ENCODE data around the gene YBX1. TPM values are rescaled to one million over a fixed set of nuclear protein-coding genes. Genes with fewer than 3 reads are reported as not detected.
A peak's percentile ranks its signal among the peaks of the same experiment; 100 is the strongest.
"Not testable (repeated sequence)": the region's sequence is repeated elsewhere in the genome, so short reads cannot be mapped to it uniquely, and the experiment has no call there.

Gene YBX1
- total RNA-seq, 2 donors from 2014 or later: 926 to 1,058 TPM

DNA sequence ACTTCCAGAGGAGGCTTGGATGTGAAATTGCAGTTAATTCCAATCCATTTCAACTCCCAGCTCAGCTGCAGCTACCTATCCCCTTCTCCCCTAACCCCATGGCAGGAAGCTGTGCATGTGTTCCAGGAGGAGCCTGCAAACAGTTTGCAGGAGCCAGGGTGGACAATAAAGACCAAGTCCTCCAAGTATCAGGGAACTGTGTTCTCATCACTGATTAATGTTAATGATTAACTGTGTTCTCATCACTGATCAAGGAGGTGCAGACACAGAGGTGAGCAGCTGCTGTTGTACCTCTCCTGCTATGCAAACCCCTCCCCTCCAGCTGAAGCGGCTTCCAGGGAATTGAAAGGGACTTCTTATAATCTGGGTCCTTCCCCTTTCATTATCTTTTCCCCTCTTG lies 38.6 kb downstream of the YBX1 start:
- ATAC-seq (no peak), DNase-seq (ENCODE audit: low spot score in 2 of 2) (no peak)
- Mint-ChIP-seq H3K27ac (no peak overlapping the region), H3K9me3 (no peaks in the 10 kb centered on the region), H3K36me3 (peaks cover 6 to 13% of the 10 kb centered on the region in 2 donors)

DNA sequence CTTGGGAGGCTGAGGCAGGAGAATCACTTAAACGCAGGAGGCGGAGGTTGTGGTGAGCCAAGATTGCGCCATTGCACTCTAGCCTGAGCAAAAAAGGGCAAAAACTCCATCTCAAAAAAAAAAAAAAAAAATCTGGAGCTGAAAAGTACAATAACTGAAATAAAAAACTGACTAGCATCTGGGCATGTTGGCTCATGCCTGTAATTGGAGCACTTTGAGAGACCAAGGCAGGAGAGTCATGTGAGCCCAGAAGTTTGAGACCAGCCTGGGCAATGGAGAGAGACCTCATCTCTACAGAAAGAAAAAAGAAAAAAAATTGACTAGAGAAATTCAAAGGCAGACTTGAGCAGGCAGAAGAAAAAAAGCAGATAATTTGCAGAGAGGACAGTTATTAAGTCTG lies 39.7 kb downstream of the YBX1 start:
- no peaks in the 10 kb centered on the region for H3K9me3 Mint-ChIP-seq
- ATAC-seq (no peak), DNase-seq (ENCODE audit: low spot score in 2 of 2) (no peak)
- H3K27ac Mint-ChIP-seq: peak overlapping the region in 1 of 2 donors; percentile 24
- H3K36me3 Mint-ChIP-seq: peaks cover 0 to 7% of the 10 kb centered on the region in 2 donors

DNA sequence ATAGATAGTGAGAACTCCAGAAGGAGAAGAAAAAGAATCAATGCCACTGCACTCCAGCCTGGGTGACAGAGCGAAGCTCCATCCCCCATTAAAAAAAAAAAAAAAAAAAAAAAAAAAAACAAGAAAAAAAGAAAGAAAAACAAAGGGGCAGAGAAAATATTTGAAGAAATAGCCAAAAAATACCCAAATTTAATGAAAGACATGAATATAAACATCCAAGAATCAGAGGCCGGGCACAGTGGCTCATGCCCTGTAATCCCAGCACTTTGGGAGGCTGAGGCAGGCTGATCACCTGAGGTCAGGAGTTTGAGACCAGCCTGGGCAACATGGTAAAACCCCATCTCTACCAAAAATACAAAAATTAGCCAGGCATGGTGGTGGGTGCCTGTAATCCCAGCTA lies 40.2 kb downstream of the YBX1 start:
- ATAC-seq; H3K9me3 Mint-ChIP-seq; DNase-seq (ENCODE audit: low spot score in 2 of 2); H3K36me3 Mint-ChIP-seq: not testable (repeated sequence)
- peak overlapping the region in 1 of 2 donors; percentile 24 for H3K27ac Mint-ChIP-seq

DNA sequence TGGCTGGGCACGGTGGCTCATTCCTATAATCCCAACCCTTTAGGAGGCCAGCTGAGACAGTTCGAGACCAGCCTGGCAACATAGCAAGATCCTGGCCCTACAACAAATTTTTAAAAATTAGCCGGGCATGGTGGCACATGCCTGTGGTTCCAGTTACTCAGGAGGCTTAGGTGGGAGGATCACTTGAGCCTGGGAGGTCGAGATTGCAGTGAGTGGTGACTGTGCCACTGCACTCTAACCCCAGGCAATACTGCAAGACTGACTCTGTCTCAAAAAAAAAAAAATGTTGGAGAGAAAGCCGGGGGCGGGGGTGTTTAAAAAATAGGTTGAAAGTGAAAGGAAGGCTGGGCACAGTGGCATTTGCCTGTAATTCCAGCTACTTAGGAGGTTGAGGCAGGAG lies 41.3 kb downstream of the YBX1 start:
- H3K9me3 Mint-ChIP-seq: no peaks in the 10 kb centered on the region
- peak overlapping the region in 1 of 2 donors; percentile 58 for H3K27ac Mint-ChIP-seq
- peak in 1 of 2 donors; percentile 13 for ATAC-seq
- H3K36me3 Mint-ChIP-seq: no peaks in the 10 kb centered on the region
- no peak for DNase-seq (ENCODE audit: low spot score in 2 of 2)

DNA sequence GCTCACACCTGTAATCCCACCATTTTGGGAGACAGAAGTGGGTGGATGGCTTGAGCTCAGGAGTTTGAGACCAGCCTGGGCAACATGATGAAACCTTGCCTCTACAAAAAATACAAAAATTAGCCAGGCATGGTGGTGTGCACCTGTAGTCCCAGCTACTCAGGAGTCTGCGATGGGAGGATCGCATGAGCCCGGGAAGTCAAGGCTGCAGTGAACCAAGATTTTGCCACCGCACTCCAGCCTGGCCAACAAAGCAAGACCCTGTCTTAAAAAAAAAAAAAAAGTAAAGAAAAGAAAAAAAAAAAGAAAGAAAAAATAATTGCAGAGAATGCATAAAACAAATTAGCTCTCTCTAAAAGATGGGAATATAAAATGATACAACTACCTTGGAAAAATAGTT lies 43.6 kb downstream of the YBX1 start:
- not testable (repeated sequence) for ATAC-seq; H3K27ac Mint-ChIP-seq; DNase-seq (ENCODE audit: low spot score in 2 of 2); H3K36me3 Mint-ChIP-seq; H3K9me3 Mint-ChIP-seq

DNA sequence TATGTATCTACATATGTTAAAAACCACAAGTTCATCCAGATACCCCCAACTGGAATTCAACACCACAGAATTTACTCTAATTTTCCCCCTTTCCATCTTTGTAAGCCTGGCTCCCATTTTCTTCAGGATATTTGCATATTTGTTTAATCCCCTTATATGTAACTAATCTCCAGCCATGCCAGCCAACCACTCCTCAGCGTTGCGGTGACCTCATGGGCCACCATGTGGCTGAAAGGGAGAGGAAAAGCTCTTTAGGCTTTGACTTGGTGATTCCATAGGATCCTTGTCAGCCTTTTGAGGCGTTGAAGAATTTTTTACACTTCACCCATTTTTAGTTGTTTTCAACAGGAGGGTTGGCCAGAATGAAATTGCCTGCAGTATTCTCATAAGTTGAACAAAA lies 47.8 kb downstream of the YBX1 start:
- no peak for ATAC-seq
- Mint-ChIP-seq H3K36me3 (no peaks in the 10 kb centered on the region), H3K9me3 (no peaks in the 10 kb centered on the region), H3K27ac (no peak overlapping the region)
- DNase-seq (ENCODE audit: low spot score in 2 of 2): no peak

DNA sequence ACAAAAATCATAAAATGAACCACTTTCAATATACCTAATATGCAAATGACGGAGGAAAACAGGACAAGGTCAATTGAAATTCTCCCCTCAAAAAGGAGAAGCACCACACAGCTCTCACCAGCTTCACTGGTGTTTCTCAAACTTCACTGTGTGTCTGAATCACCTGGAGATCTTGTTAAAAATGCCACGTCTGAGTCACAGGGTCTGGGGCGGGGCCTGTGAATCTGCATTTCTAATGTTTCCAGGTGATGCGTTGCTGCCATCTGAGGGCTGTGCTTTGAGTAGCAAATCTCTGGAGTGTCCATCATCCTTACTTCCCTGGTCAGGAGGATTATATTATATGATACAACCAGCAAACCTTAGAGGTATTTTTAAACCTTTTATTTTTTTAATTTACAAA lies 48.8 kb downstream of the YBX1 start:
- H3K9me3 Mint-ChIP-seq: no peaks in the 10 kb centered on the region
- DNase-seq (ENCODE audit: low spot score in 2 of 2) (peak; percentile 56 to 64), ATAC-seq (peak; percentile 85 to 94)
- no peaks in the 10 kb centered on the region for H3K36me3 Mint-ChIP-seq
- H3K27ac Mint-ChIP-seq: no peak overlapping the region

DNA sequence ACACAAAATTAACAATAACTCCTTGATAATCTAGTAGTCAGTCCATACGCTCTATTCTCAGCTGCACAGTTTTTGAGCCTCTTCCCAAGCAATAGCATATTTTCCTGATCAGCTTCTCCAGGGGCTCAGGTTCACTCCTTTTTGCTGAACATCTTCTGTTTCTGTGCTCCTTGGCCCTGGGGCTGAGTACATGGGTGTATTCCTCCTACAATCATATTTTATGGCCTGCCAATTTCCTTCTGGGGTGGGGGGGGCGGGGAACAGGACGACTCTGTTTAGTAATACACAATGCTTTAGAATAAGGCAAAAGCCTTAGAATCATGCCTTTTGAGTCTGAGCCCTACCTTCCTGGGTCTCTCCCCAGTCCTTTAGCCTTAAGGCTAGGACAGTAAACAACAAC lies 49.4 kb downstream of the YBX1 start:
- ATAC-seq (no peak), DNase-seq (ENCODE audit: low spot score in 2 of 2) (no peak)
- H3K9me3 Mint-ChIP-seq: no peaks in the 10 kb centered on the region
- H3K27ac Mint-ChIP-seq: no peak overlapping the region
- no peaks in the 10 kb centered on the region for H3K36me3 Mint-ChIP-seq

DNA sequence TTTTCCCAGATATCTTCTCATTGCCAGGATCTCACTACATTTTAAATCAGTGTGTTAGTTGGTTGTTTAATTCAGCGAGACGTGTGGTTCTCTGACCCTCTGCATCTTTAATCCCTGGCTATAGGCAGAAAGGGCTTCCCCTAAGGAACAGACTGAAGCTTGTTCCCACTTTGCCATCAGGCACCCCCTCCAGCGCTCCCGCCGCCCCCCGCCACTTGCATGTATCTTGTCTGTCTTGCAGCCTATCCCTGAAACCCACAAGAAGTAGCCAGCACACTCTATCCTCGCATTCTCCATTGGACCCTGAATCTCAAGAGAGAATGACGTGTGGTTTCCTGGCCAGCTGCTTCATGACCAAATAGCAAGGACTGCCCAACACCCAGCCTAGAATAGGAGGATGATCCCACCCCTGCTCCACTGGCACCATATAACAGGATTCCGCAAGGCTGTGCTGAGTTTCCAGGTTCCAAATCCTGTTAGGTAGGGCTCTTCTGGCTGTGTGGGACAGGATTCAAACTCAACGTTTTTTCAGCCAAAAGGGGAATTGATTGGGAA lies 50.0 kb downstream of the YBX1 start:
- no peak for DNase-seq (ENCODE audit: low spot score in 2 of 2)
- Mint-ChIP-seq H3K36me3 (no peaks in the 10 kb centered on the region), H3K9me3 (no peaks in the 10 kb centered on the region), H3K27ac (no peak overlapping the region)
- no peak for ATAC-seq

DNA sequence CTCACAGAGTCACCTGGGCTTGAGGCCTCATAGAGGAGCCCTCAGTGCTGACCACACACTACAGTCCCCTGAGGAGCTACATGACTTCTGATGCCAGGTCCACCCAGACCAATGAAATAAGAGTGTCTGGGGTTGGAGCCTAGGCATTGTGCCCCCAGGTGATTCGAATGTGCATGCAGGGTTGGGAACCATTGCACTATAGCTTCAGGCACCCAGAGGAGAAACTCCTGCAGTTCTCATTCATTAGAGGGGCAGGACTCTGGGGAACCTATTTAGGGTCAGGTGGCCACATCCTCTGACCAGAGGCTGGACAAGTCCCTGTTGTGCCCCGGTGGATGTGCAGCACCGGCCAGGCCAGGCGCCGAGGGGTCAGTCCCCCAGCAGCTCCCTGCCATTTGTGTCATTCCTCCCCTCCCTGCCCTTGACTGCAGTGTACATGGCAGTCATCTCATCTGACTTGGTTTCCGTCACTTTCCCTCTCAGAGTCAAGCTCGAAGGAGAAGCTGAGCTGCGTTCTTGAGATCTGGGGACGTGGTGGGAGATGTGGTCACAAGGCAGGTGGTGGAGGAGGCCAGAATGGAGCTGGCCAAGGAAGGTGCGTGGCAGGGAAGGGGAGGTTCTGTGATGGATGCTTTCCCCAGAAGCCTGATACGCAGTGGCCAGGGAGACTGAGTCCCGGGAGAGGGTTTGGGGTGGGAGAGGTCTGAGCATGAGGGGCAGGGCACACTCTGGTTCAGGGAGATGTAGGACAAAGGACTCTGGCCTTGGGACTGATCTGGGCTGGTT lies 51.4 kb downstream of the YBX1 start:
- H3K36me3 Mint-ChIP-seq: no peaks in the 10 kb centered on the region
- ATAC-seq (no peak), DNase-seq (ENCODE audit: low spot score in 2 of 2) (no peak)
- no peak overlapping the region for H3K27ac Mint-ChIP-seq
- H3K9me3 Mint-ChIP-seq: no peaks in the 10 kb centered on the region

DNA sequence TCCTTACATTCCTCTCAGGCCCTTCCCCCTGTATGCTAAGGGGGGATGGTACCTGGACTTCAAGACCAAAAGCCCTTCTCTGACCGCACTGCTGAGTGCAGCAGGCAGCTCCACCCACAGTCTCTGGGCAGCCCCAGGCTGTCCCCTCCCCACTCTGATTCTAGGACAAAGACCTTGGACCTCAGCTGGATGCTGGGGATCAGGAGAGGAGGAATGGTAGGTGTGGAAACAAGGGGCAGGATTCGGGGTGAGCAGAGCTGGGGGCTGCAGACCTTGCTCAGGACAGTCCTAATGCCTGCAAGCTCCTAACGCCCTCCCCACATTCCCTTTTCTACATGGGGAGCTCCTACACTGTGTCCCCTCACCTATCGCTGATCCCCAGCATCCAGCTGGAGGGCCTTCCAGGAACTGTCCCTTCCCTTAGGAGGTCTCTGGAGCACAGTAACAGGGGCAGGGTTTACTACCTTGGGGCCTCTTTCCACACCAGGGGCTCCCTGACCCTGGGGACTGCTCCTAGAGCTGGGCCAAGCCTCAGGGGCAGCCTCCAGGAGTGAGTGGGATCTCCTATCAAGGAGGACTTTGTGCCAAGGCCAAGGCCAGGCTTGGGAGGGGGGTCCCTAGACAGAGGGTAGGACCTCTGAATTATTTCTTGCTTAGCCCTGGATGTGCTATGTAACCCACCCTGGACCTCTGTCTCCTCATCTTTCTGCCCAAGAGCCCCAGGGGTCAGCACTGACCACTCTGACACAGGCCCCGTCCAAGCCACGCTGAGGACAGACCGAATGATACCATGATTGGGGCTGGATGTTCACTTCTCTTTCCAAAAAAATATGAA lies 52.2 kb downstream of the YBX1 start:
- Mint-ChIP-seq H3K36me3 (no peaks in the 10 kb centered on the region), H3K27ac (no peak overlapping the region), H3K9me3 (no peaks in the 10 kb centered on the region)
- no peak for DNase-seq (ENCODE audit: low spot score in 2 of 2)
- ATAC-seq: no peak

DNA sequence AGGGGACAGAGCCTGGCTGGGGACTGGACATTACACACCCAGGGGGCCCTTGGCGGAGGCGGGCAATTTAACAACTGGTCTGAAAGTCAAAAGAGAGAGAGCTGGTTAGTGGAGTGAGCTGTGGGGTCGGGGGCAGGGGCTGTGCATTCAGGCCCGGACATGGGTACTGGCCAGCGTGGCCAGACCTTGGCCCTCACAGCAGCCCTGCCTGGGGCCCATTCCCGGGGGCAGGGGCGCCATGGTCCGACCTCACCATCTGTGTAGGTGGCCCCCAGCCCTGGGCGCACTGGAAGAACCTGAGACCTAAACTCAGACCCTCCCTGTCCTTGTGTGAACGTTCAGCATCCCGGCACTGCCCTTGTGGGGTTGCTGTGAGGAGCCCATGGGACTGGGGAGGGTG lies 52.8 kb downstream of the YBX1 start:
- DNase-seq (ENCODE audit: low spot score in 2 of 2) (no peak), ATAC-seq (no peak)
- Mint-ChIP-seq H3K36me3 (no peaks in the 10 kb centered on the region), H3K9me3 (no peaks in the 10 kb centered on the region), H3K27ac (no peak overlapping the region)

DNA sequence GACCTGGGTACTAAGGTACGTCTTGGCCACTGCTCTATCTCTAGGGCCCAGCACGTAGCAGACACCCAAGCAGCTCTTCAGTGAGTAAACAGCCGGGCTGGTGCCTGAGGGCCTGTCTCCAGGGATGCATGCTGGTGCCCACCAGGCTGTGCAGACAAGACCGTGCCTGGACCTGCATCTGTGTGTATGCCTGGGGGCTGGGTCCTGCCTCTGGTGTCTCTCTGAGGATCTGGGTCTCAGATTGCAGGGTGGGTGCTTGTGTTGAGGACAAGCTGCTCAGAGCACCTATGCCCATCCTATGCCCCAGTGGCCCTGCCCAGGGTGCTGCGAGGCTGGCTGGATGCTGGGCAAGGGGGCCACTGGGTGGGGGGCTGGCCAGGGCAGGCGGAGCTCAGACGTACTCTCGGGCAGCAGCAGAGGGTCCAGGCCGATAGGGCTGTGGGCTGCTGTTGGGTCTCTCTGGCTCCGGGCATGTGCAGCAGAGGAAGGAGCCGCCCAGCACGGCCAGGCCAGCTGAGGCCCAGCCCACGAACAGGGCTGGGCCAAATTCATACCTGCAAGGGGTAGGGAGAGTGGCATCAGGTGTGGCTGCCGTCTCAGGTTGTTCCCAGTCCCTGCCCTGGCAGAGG lies 53.4 kb downstream of the YBX1 start:
- Mint-ChIP-seq H3K36me3 (no peaks in the 10 kb centered on the region), H3K27ac (no peak overlapping the region), H3K9me3 (no peaks in the 10 kb centered on the region)
- DNase-seq (ENCODE audit: low spot score in 2 of 2): no peak
- ATAC-seq: no peak

DNA sequence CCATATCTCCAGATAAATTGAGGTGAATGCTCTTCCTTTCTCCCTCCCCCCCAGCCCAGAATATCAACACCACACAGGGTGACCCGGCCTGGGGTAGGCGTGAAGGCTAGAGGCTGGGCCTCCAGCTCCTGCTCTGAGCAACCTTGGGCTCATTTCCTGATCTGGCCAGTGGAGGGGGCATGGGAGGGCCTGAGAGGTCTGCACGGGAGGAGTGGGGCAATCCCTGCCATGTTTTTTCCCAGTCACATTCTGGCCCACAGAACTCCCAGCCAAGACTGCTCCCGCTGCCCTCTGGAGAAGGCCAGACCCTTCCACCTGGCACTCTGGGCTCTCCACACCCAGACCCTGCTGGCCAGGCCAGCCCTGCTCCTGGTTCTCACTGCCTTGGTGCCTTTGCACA lies 53.9 kb downstream of the YBX1 start:
- no peak for DNase-seq (ENCODE audit: low spot score in 2 of 2)
- Mint-ChIP-seq H3K9me3 (no peaks in the 10 kb centered on the region), H3K27ac (no peak overlapping the region), H3K36me3 (no peaks in the 10 kb centered on the region)
- ATAC-seq: no peak

DNA sequence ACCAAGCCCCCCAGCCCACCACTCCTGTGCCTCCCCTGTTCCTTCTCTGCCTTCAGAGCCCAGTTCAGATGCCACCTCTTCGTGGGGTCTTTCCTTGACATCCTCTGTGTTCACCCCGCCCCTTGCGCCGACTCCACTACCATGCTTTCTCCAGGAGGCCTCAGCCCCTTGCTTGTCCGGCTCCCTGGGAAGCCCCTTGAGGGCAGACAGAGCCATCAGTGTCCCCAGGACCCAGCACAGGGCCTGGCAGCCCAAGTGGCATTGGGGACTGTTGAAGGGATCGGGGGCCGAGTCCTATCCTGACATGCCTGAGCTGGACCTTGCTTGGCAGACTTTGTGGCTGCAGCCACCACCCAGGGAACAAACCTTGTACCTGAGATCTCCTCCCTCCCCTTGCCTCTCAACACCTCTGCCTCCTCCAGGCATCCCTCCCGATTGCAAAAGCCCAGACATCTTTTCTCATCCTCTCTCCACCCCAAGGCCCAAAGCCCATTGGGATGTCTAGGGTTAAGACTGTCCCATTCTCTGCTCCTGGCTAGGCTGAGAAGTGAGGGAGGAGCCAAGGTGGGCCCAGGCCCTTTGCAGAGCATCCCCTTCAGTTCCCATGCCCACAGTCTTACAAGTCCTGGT lies 54.5 kb downstream of the YBX1 start:
- ATAC-seq (no peak), DNase-seq (ENCODE audit: low spot score in 2 of 2) (no peak)
- Mint-ChIP-seq H3K36me3 (no peaks in the 10 kb centered on the region), H3K9me3 (no peaks in the 10 kb centered on the region), H3K27ac (peak overlapping the region in 1 of 2 donors; percentile 11)

DNA sequence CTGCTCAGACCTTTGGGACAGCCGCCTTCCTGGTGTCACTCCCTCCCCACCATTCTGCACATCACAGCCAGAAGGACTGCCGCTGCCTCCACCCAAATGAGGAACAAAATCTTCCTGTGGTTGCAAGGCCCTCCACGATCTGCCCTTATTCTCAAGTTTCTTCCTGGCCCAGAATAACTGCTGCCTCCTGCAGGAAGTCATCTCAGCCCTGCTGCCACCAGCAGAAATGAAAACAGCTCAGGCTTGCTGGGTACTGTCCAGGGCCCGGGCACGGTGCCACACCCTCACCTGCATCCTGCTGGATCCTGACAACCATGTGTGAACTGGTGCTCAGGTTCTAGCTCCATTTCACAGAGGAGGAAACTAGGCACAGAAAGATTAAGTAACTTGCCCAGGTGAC lies 55.0 kb downstream of the YBX1 start:
- ATAC-seq: no peak
- no peaks in the 10 kb centered on the region for H3K9me3 Mint-ChIP-seq
- H3K27ac Mint-ChIP-seq: peak overlapping the region; percentile 11 to 84
- no peak for DNase-seq (ENCODE audit: low spot score in 2 of 2)
- H3K36me3 Mint-ChIP-seq: no peaks in the 10 kb centered on the region
